HG03565 (cell line): Measurements from ENCODE around the gene CCDC174.

Source experiments
- ATAC-seq: cut with Tn5 transposase; IDR thresholded peaks from one replicate; pipeline ENCODE4 v1.9.1; 2021; ENCODE audit warnings: mild to moderate bottlenecking, moderate library complexity; ENCODE audit not compliant: unreplicated experiment

The CCDC174 gene

DNA sequence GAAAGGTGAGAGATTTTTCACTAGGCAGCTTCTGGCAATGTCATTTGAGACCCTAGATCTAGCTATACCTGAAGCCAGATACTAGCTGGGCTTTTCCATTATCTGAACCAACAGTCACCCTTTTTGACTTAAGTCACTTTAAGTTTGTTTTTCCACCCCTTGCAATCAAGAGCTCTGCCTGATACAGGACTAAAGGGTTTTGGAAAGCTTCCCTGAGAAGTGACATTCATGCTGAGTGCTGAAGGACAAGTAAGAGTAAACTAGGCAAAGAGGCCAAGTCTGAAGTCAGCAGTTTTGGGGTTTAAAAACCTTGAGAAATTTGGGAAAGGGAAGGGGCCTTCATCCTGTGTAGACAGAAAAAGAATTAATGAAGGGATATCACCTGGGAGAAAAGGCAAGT, 27.1 kb upstream of the CCDC174 start:
- no peak for ATAC-seq

GRCh38 chr3:14625443-14625842, 26.1 kb upstream of the CCDC174 start:
- no peak for ATAC-seq

GRCh38 chr3:14627815-14628214, 23.7 kb upstream of the CCDC174 start:
- no peak for ATAC-seq

DNA sequence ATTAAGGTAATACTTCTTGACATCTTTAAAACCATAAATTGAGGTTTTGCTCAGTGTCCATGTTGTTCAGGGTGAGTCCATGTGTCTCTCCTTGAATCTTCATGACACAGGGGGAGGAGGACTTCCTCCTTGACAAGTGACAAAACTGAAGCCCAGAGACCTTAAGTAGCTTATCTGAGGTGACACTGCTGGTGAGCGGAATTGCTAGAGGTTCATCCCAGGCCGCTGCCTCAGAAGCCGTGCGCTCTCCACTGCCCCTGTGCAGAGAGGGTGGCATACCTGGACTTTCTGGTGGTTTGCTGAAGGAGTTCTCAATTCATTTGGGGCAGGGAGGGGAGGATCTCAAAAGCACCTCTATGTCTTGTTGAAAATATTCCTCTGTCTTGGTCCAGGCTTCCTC, 23.2 kb upstream of the CCDC174 start:
- no peak for ATAC-seq

DNA sequence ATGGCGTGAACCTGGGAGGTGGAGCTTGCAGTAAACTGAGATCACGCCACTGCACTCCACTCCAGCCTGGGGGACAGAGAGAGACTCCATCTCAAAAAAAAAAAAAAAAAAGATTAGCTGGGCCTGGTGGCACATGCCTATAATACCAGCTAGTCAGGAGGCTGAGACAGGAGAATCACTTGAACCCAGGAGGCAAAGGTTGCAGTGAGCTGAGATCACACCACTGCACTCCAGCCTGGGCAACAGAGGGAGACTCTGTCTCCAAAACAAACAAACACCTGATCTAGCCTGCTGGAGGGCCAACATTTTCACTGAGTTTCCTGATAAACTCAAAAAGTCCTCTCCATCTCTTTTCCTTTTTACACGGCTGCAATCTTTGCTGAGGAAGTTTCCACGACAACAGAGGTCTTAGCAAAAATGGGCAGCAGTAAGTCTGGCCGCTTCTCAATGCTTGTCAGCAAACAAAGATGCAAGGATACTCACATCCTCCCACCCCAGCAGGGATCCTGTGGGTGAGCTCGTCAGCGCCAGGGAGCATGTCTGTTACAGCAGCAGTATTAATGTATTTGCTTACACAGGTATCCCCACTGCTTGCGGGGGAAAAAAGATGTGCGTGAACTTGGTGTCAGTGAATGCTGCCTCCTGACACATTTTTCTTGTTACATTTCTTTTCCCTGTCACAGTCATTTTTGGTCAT, 21.0 kb upstream of the CCDC174 start:
- no peak for ATAC-seq

DNA sequence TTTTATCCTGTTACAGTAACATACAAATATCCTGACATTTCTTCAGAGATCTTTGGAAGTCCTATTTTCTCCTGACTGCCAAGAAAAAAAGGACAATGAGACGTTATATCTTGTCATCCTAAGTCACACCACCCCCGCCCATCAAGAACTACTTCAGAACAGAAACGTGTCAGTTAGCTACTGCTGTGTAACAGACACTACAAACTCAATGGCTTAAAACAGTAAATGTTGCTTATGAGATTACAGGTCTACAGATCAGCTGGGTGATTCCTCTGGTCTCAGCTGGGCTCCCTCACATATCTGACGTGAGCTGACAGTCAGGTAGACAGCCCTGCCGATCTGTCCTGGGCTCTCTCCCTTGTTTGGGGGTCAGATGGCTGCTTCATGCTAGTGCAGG, 20.5 kb upstream of the CCDC174 start:
- no peak for ATAC-seq

GRCh38 chr3:14631687-14632441, 19.7 kb upstream of the CCDC174 start:
- ATAC-seq = no peak

DNA sequence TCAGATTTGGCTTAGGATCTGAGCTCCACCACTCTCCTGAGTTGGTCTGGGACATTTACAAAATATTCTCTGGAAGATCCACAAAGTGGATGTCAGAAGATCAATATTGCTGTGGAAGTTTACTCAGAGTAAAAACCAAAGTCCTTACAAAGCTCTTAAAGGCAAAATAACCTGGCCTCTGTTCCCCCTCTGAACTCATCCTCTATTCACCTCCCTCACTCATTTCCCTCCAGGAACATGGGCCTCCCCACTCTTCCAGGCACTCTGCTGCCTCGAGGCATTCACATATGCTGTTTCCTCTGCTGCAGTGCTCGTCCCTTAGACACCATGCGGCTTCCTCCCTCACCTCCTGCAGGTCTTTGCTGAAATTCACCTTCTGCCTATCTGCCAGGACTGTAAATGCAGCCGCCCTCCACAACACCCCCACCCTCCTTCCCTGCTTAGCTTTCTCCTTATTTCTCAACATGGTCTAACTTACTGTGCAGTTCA, 19.1 kb upstream of the CCDC174 start:
- ATAC-seq = no peak

GRCh38 chr3:14633417-14633816, 18.1 kb upstream of the CCDC174 start:
- ATAC-seq = no peak

DNA sequence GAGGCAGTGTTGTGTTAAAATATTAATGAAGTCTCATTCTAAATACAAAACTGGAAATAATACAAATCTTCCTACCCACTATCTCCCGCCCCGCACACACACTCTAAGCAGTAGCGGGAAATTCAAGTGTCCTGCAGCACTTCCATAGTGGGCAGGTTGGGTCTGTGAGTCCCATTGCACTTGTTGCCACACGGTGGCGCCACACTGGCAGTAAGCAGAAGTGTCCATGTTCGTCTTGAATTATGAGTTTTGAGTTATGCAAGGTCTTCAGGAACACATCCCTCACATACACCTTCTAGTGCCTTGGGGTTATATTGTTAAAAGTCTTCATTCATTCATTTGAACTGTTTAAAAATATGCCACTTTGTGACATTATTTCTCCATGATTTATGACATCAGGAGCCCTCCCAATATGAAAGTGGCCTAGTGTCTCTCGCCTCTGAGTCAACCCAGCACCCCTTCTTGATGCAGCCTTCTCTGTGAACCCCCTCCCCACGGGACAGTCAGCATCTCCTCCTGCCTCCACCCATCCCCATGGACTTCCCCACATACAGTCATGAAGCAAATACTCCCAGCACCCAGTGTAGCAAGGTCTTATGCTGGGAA, 17.6 kb upstream of the CCDC174 start:
- no peak for ATAC-seq

- ATAC-seq = no peak
Measured at GRCh38 chr3:14634763-14635400, 16.7 kb upstream of the CCDC174 start.

DNA sequence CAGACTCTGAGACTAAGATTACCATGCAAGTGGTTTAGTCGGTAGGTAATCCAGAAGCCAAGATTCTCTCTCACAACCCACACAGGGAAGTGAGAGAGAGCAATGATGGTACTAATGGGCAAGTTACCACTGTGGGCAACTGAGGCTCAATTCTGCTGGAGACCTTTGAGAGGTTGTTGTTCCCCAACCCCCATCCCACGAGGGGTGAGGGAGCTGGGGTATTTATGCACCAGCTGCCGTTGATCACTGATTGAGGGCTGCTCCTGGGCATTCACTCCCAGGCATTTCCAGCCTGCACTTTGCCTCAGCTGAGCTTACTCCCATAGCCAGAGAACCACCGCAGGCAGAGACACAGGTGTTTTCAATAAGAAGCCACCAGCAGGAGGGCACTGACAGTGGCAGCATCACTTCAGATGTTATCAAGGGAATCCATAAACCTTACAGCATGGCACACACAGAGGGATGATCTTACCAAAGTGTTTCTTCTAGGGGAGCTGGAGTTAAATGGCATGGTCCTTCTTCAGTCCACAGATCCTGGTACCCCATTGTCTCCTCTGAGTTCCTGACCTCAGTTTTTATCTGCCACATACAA, 15.0 kb upstream of the CCDC174 start:
- ATAC-seq = no peak

DNA sequence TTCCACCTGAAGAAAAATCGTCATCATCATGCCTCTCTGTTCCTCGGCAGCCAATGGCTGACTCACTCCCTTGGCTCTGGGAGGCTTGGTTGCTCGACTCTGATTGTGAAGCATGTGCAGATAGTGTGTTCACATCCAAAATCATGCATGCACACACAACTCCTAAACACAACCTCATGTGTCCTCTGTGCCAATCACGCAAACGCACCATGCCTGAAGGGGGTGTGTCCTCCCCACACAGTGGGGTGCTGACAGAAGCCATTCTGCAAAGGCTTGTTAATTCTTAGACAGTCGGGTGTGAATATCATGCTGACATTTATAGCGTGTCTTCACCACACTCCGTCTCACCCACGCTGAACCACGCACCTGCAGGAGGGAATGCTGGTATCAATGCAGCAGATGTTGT, 11.4 kb upstream of the CCDC174 start:
- ATAC-seq = no peak

- ATAC-seq = no peak
Measured at GRCh38 chr3:14640734-14641133, 10.8 kb upstream of the CCDC174 start.

DNA sequence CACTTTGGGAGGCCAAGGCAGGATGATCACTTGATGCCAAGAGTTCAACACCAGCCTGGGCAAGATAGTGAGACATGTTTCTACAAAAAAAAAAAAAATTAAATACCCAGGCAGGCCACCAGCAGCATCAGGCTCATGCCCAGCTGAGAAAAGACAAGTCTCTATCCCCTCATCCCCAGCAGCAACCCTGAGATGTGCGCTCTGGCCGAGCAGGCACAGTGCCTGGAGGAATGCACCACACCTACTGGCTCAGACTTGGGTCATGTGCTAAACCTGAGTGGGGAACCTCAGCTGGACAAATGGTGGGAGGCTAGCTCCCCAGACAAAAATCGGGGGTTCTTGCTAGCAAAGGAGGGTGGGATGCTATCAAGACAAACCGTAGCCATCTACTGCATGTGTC, 10.2 kb upstream of the CCDC174 start:
- ATAC-seq = no peak

GRCh38 chr3:14645453-14645852, 6.1 kb upstream of the CCDC174 start:
- ATAC-seq = no peak

- no peak for ATAC-seq
Measured at GRCh38 chr3:14646131-14646573, 5.4 kb upstream of the CCDC174 start.

DNA sequence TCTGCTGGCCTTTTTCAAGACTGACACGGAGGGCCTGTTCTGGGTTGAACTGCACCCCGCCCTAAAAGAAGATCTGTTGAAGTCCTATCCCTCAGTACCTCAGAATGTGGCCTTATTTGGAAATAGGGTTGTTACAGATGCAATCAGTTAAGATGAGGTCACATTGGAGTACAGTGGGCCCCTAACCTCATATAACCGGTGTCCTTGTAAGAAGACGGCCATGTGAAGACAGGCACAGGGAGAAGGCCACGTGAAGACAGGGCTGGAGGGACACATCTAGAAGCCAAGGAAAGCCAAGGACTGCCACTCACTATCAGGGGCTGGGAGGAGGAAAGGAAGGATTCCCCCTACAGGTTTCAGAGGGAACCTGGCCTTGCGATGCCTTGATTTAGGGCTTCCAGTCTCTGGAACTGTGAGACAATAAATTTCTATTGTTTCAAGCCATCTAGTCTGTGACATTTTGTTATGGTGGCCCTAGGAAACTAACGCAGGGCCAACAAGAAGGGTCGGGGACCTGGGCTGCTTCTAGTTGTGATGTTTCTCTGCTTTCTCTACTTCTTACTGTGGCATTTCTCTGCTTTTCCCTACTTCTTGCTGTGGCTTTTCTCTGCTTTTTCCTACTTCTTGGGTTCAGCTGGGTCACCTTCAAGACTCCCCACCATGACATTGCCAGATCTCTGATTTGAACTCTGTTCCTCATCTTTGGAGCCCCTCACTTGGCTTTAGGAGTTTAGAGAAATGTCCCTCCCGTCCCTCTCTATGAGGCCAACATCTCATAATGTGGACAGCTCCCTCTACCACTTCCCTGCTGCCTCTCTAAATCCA, 4.8 kb upstream of the CCDC174 start:
- ATAC-seq = no peak

GRCh38 chr3:14647976-14648955, 3.3 kb upstream of the CCDC174 start:
- no peak for ATAC-seq
